H4 (cell line): ENCODE measurements around the gene GPRIN1. TPM values are rescaled to one million over a fixed set of nuclear protein-coding genes. Genes with fewer than 3 reads are reported as not detected.

Experiments
- total RNA-seq: library from RNA; depleted of rRNA; stranded (reverse); fragments of >200 nt; shearing (Covaris generic); gene quantifications from 2 replicates; pipeline ENCODE4 v1.2.3, GENCODE V29; 2014; rRNA removed

The GPRIN1 gene
- total RNA-seq, 1 experiment from 2014 or later = 11.7 TPM

Other genes with a start within 250 kb of the GPRIN1 start
- 83.8 and 97.8 TPM in 2 replicates for gene KIAA1191, start 248.4 kb downstream of the GPRIN1 start, total RNA-seq
- 0.02 TPM in 1 of 2 replicates, not detected in the other for gene ARL10, start 244.7 kb downstream of the GPRIN1 start, total RNA-seq
- 30.9 and 47.2 TPM in 2 replicates for gene NOP16, start 221.6 kb downstream of the GPRIN1 start, total RNA-seq
- gene HIGD2A, start 221.4 kb downstream of the GPRIN1 start, total RNA-seq = 182 and 212 TPM in 2 replicates
- 80.4 and 81.9 TPM in 2 replicates for gene CLTB, start 193.6 kb downstream of the GPRIN1 start, total RNA-seq
- 59.3 and 64.6 TPM in 2 replicates for gene FAF2, start 161.8 kb downstream of the GPRIN1 start, total RNA-seq
- gene RNF44, start 72.8 kb downstream of the GPRIN1 start, total RNA-seq = 3.0 and 4.9 TPM in 2 replicates
- not detected in 2 replicates for gene CDHR2, start 60.8 kb downstream of the GPRIN1 start, total RNA-seq
- gene SNCB, start 20.4 kb upstream of the GPRIN1 start, total RNA-seq = 0.48 TPM in 1 of 2 replicates, not detected in the other
- gene EIF4E1B, start 20.5 kb upstream of the GPRIN1 start, total RNA-seq = not detected in 2 replicates
- 48.0 and 49.6 TPM in 2 replicates for gene TSPAN17, start 37.3 kb upstream of the GPRIN1 start, total RNA-seq
- gene UNC5A, start 200.4 kb upstream of the GPRIN1 start, total RNA-seq = 0.56 and 1.6 TPM in 2 replicates